Stomach (tissue), 4 donors: ENCODE results near the gene BCAR1.

Experiments used
- CTCF ChIP-seq, 7 experiments: fragments of 450-650 bp in 4 of 7; fragments of 200-600 bp in 3 of 7; sonication (generic) in 3 of 7; IDR thresholded peaks; one replicate each; pipeline ENCODE4 v1.5.1; 2016 to 2019; ENCODE audit warnings: antibody characterized with exemption in 7 of 7, control low read depth in 2 of 7, mild to moderate bottlenecking in 1 of 7
- POLR2A ChIP-seq, 4 donors: fragments of 450-650 bp; IDR thresholded peaks; one replicate each; pipeline ENCODE4 v1.6.1; 2016; ENCODE audit warnings: antibody characterized with exemption in 4 of 4, control low read depth in 2 of 4, mild to moderate bottlenecking in 1 of 4, moderate library complexity in 1 of 4

DNA sequence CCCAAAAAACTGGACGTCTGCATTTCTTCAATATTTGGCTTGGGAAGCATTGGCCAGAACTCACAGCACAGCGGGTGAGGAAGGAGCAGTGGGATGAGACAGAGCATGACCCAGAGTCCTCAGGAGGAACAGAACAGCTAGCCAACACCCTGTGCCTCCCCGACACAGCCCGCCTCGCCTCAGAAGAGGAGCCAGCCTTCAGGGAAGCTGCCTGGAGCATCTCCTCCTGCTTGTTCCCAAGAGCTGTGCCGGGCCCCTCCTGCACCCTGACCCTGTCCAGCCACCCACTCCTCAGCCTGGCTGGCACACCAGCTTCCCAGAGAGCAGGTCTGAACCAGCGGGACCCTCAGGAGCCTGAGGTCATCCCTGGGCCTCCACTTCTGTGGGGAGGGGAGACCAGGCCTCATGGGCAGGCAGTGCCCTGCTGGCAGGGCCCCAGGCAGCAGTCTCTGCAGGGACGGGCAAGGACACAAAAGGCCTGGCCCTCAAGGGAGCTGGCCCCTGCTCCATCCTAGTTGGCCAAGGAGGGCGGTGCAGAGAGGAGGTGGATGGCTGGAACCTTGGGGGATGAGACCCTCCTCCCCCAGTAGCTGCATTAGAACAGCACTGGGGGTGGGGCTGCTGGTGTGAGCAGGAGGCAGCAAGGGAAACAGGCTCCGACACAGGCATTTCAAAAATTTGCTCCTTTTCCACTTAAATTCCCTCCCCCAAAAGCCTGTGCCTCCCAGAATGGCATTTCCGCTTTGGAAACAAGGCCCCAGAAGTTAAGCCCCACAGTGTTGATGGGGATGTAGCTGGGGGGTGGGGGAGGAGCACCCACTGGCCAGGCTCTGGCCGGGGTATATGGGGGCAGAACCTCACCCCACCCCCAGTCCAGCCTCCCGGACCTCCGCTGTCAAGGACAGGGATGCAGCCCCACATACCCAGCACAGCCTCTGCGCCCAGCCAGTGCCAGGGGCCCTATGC, 1.8 kb upstream of the BCAR1 start:
- TF ChIP-seq CTCF (IDR thresholded peaks at IDR 0.05) (no peak), POLR2A (IDR thresholded peaks at IDR 0.05) (no peak)
